Activated CD4-positive, CD25-positive, alpha-beta regulatory T cell (primary cell): ENCODE measurements around the gene VPS35L.

ENCODE experiments used
- DNase-seq, 4 experiments: peaks; one replicate each; lab custom pipeline; 2025; lab: John Stamatoyannopoulos, UW

Gene VPS35L

DNA sequence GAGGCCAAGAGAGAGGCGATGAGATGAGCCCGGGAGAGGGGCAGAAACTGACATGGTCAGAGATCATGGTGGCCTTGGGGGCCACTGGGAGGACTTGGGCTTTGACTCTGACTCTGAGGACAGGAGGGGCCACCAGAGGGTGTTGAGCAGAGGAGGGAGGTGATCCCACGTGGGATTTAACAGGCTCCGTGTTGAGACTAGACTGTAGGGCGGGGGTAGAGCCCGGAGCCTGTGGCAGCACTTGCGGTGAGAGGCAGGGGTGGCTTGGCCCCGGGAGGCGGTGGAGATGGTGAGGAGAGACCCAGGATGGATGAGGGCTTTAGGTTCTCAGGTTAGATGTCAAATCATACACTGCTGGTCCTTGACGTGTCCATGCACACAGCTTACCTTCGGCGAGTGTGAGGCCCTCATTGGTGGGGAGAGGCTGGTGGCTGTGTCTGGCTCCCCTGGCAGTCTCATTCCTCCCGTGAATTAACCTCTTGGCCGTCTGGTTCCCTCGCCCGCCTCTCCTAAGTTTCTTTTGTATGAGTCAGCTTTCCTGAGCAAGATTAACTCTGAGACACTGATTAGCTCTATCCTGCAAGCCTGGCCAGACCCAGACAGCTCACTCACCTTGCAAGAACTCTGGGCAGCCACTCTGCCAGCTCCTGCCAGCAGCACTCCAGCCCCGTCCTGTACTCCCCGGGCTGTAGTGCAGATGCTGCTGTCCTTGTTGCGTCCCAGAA is 39.7 kb downstream of the VPS35L start:
- DNase-seq: no peak

DNA sequence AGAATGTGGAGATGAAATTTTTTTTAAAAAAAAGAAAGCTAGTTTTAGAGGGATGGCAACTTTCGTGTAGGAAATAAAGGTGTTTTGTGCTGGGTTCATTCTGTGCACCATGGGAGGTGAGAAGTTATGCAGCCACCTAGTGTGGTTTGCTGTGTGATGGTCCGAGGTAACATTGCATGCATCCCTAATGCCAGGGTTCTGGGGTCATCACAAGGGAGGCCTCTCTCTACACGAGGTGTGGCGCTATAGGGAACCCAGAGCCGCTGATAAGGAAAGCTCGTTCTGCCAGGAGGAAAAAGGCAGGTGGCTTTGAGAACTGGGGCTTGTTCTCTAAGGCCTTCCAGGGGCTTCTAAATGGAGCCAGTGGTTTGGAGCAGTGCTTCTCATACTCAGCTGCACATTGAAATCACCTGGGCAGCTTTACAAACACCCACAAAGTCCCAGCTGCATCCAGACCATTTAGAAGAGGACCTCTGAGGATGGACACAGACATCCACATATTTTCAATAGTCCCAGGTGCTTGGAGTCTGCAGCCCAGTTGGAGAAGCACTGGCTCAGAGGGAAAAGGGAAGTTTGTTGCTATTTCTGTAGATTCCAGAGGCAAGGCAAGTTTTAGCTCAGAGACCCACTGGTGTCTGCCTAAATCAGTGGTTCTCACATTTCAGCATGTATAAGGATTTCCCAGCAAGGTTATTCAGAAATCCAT is 43.5 kb downstream of the VPS35L start:
- DNase-seq: no peak

DNA sequence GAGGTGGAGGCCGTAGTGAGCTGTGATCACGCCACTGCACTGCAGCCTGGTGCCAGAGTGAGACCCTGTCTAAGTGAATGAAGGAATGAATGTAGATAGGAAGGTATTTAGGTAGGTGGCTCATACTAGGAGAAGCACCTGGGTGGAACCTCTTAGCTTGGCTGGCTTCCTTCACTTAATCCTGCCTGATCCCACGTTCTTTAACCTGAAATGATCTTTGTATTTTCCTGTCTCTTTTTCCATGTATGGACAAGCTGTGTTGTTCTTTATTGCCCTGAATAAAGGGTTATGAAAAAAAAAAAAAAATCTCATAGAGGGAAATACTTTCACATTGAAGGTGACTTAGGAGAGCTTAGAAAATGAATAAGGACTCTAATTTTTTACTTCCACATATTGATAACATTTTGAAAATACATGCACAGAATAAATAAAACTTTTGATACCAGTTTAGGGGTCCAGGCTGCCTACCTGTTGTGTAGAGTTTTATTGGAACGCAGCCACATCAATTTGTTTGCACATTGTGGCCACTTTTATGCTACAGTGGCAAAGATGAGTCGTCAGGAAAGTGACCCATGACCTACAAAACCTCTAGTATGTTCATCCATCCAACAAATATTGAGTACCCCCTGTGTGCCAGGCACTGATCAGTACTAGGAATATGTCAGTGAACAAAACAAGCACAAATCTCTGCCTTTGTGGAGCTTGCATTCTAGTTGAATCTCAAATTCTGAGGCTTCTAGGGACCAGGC is 44.6 kb downstream of the VPS35L start:
- DNase-seq: no peak

DNA sequence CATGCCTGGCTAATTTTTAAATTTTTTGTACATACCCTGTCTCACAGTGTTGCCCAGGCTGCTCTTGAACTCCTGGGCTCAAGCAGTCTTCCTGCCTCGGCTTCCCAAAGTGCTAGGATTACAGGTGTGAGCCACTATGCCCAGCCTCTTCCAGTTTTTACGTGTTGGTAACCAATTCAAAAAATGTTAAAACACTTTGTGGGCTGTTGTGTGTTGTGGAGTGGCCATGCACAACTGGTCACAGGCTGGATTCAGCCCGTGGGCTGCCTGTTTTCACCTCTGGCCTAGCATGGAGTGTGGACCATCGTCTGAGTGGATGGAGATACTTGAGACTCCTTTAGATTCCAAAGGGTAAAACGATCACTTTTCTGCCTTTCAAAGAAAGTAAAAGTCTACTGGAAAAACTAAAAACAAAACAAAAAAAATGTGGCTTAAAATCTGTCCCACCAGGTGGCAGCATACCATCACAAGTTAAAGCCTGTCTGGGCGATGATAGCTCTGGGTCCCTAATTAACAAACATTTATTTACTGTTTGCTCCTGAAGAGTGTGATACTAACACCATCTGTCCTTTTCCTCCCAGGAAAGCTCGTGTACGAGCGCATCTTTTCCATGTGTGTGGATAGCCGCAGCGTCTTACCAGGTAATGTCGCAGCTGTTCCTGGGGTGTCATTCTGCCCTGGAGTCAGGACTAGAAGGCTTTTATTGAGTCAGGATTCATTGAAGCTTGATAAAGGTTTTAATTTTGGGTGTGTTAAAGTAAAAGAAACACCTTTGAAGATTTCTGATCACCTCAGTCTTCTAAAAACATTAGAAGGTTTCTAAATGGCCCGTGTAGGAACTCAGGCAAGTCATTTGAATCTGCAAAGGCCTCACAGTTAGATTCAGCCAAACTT is 45.8 kb downstream of the VPS35L start:
- peak in 1 of 4 experiments; percentile 1 for DNase-seq

DNA sequence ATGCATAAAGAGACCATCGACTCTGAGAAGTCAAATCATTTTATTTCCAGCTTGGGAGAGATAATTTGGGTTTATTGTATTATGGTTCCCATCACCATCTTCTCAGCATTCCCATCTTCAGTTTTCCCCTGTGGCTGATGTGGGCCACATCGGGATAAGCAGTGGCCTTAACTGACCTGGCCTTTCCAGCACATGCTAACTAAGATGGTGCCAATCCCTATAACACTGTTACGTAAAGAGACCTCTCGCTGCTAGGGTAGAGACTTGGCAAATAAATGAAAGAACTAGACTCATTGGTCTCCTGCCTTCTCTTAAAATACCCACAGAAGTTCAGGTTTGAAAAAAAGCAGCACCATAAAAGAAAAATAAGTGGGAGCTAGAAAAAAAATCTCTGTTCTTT is 49.4 kb downstream of the VPS35L start:
- DNase-seq: no peak

DNA sequence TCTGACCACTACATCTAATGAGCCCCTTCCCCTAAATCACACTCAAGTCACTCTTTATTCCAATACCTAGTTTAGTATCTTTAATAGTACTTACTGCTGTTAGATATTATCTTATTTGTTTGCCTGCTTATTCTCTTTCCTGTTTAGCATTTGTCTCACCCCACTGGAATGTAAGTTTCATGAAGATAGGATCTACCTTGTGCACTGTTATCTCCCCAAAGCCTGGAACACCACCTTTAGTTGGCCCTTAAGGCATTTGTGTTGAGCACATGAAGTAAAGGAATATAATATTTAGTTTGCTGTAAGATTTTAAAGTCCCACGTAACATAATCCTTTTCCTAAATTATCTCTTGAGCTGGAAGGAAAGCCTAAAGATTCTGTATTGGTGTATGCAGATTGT is 50.2 kb downstream of the VPS35L start:
- DNase-seq: no peak

DNA sequence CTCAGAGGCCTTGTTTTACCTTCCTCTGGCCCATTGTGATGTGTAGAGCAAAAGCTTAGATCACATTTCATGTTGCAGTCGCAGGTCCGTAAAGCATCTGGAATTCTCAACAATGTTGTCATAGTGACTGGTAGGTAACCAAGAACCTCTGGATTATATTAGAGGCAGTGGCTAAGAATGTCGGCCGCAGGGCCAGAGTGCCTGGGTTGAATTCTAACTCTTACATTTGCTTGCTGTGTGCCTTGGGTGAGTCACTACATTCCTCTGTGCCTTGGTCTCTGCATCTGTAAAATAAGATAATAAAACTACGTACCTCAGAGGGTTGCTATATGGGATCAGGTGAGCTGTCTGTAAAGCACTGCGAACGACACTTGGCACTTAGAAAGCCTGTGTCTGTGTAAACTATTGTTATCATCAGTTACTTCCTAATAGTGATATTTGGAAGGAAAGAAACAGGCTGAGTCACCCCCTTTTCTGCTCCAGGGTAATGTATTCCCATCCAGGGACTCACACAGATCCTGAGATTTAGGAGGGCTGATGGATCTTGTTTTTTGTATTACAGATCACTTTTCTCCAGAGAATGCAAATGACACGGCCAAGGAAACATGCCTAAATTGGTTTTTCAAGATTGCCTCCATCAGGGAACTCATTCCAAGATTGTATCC is 52.2 kb downstream of the VPS35L start:
- DNase-seq: no peak

DNA sequence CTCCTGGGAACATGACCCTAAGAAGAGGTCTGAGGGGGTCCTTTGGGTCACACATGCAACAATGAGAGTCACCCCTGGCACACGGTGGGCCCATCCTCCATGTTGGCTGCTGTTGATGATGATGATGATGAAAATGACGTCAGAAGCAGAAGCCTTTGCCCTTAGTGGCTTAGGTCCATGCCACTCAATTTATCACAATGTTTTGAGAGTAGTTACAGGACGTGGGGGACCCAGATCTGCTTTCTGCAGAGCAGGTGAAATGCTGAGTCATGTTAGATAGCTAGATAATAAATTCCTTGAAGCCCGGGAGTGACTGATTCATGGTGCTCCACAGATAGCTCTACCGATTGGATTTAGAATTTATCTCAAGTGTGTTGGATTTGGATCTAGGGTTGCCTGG is 53.9 kb downstream of the VPS35L start:
- no peak for DNase-seq

DNA sequence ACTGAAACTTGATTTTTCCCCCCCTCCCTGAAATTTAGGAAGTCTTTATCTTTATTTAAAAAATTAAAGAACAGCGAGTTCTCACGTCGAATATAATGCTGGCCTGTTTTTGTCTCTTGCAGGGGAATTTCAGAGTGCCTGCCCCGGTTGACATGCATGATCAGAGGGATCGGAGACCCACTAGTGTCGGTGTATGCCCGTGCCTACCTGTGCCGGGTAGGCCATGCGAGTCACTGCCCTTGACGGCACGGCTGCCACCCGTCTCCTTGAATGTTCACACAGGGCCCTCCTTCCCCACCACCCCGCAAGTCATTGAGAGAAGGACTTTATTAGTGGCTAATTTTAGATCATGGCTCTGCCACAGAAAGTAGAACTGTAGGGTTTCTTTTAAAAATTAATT is 54.7 kb downstream of the VPS35L start:
- no peak for DNase-seq

DNA sequence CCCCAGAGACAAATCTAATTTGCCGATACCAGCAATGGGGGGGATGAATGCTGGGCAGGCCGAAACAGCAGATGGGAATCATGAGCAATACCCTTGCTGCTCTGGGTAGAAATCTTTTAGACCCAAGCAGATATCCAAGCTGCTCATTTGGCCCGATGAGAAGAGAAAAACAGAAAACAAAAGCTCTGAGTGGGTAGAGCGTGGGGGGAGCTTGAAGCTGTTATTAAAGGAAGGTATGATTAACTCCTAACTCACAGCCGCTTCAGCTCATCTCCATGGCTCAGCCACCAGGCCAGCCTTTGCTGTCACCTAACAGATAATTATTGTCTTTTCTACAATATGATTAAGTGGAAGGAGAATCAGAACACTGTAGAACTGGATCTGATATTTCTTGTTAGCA is 58.3 kb downstream of the VPS35L start:
- no peak for DNase-seq

DNA sequence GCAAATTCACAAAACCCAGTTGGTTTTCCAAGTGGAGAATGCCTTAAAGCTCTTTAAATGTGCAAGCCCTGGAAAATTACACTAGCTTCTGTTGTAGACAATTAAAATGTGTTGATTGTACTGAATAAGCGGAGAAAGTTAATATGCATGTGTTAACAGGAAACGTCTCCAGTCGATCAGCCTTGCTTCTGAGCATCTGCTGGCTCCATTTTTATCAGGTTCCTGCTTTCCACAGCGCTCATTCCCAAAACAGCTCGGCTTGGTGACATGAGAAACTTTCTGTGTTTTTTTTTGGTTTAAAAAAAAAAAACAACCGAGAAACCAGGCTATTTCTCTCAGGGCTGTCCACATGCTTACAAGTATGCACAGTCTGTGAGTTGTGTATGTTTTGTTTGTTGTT is 60.7 kb downstream of the VPS35L start:
- DNase-seq: no peak

DNA sequence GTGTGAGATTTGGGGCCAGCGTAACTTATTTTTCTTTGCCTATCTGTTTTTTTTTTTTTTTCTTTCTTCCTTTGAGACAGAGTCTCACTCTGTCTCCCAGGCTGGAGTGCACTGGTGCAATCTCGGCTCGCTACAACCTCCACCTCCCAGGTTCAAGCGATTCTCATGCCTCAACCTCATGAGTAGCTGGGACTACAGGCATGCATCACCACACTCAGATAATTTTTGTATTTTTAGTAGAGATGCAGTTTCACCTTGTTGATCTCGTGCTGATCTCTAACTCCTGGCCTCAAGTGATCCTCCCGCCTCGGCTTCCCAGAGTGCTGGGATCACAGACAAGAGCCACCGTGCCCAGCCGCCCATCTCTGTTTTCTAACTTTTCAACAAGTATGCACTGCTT is 63.4 kb downstream of the VPS35L start:
- DNase-seq: no peak

DNA sequence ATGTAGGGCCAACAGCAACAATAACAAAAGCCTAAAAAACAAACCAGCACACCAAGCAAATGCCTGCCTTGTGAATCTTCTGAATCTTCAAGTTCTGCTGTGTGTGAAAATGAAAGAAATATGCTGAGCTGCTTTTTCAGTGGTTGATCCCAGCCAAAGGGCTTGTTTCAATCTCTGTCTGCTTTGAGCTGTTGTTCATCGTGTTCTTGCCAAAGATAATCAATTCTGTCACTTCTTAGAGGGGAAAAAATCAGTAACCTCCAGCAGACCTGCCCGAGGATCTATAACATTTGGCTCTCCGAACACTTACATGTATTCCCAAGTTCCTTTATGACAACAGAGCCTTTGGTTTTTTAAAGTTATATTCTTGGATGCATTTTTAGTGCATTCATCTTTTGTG is 65.9 kb downstream of the VPS35L start:
- DNase-seq: no peak

DNA sequence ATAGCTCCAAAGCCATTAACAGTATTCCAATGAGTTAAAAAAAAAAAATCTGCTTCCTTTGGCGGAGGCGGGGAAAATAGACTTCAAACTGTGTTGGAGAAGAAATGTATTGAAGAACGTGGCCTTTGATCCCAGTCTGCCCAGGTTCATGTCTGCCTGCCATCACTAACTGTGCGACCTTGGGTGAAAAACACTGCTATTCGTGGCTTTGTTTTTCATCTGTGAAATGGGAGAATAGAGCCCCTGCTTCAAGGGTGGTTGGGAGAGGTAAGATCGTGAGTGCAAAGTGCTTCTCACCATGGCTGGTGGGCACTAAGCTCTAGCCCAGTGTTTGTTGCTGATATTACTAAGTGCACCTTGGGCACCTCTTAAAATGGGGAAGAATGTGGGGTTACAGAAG is 69.5 kb downstream of the VPS35L start:
- no peak for DNase-seq

DNA sequence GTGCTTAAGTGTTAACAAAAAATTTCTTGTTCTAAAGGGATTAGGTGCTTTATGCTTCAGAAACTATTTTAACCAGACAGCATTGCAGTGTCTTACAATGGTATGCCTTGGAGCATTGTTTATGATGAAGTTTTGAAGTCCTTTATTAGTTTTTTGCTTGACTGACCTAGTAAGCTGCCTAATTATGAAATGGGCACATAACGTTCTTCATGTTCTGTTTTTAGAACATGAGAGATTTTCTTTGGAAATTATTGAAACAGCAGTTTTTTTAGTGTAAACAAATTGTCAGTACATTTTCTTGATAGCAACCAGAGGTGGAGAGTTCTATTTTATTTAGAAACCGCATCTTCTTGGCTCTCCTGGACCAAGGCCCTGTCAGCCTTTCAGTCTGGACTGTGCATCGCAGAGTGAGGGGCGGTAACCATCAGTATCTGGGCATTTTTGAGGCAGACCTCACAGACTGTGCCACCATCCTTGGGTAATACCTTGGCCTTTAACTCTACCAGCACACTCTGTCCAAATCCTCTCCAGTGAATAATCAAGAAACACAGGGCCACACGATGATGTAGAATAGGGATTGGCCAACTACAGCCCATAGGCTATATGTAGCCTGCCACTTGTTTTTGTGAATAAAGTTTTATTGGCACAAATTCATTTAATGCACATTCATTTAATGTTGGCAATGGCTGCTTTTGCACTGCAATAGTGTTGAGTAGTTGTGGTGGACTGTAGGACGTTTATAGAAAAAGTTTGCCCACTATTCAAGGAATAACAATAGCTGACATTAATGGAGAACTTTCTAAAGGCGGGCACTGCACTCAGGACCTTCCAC is 81.1 kb downstream of the VPS35L start:
- DNase-seq: no peak

DNA sequence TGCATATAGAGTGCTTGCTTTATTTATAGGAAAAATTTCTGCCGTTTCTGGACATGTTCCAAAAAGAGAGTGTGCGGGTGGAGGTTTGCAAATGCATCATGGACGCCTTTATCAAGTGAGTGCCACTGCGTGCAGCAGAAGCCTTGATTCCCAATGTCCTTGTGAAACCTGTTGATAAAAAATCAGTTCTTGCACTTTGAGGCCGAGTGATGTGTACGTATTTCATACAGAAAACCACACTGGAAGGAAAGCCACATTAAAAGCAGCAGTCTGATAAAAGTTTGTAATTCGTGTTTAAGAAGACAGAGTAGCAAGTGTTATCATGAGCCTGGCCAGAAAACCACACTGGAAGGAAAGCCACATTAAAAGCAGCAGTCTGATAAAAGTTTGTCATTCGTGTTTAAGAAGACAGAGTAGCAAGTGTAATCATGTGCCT is 84.5 kb downstream of the VPS35L start:
- no peak for DNase-seq

DNA sequence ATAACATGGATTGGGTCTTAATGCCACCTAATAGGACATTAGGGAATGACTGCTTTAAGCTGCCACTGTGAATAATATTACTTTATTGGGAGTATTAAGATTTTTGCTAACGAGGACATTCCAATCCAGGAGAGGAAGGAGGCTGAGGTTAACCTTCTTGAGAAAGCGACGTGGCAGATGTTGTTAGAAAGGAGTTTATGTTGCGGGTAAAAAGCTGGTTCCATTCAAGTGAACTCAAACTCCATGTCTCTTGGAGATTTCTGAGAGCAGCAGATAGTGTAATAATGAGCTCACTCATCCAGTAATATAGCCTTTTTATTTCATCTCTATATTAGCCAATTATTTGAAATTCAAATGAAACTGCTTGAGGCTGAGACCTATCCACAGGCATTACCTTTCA is 87.0 kb downstream of the VPS35L start:
- no peak for DNase-seq

DNA sequence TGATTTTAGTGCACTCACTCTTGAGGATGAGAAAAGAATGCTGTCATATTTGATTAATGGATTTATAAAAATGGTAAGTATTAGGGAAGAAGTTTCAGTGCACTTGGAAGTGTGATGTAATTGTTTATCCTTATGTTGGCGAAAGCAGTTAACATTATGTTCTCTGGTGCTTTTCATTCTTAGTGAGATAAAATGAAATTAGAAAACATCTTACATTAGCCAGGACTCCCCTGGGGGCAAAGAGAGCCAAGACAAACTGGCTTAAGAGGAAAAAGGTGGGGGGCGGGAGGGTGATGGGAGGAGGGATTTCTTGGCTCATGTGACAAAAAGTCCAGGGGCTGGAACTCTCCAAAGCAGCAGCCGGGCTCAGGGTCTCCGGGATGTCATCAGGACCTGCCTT is 89.4 kb downstream of the VPS35L start:
- DNase-seq: no peak

DNA sequence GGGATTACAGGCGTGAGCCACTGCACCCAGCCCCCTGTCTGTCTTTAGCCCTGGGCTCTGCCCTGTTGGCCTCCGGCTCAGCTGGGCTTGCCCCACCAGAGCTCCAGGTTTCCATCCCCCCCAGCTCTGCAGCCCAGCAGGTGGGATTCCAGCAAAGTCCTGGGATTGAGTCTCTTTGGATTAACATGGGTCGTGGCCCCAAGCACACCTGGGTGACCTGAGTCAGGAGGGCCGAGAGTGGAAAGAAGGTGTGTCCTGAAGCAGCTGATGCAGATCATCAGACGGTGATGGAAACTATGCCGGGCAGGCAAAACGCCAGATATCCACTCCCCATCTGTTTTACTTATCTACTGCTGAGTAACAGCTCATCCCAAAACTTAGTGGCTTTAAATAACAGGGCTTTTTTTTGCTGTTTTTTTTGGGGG is 90.1 kb downstream of the VPS35L start:
- DNase-seq: no peak

DNA sequence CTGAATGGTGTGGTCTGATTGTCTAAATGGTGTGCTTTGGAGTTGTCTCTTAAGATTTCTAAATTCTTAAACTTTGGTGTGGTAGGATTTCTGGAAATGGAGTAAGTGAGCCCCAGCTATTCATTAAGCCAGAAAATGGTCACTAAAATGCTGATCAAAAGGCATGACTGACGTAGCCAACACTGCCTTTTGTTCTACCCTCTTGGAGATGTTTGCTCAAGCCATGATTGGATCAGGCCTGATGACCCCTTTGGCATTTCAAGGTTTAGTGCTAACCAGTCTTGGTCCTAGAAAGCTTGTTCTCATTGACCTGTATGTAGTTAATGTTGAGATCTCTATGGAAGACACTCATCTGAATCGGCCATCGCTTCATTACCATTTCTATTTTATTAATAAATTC is 94.5 kb downstream of the VPS35L start:
- no peak for DNase-seq

DNA sequence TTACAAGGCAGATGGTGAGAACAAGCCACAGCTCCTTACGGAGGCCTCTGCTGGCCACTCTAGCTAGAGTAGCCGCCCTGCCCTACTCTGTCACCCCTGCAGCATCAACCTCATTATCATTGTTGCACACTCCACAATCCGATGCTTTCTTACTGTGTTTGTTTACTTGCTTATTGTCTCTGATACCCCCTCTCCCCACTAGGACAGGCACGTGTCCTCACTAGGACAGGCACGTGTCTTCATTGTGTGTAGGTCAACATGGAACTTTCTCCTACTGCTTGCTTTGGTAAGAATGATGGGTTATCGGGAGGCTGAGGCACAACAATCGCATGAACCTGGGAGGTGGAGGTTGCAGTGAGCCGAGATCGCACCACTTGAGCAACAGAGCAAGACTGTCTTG is 98.6 kb downstream of the VPS35L start:
- DNase-seq: no peak
